Breast epithelium (tissue), 4 donors: Measurements from ENCODE around the gene NEK1. TPM values are rescaled to one million over a fixed set of nuclear protein-coding genes. Genes with fewer than 3 reads are reported as not detected.
A peak's percentile ranks its signal among the peaks of the same experiment; 100 is the strongest.

Experiments
- DNase-seq, 2 donors: peaks; one replicate each; pipeline ENCODE4 v3.0.0-alpha.2; 2019; ENCODE audit warnings: low spot score in 2 of 2
- H3K27ac ChIP-seq, 2 donors: fragments of 200-600 bp; sonication (generic) in 1 of 2; one replicate each; pipeline ENCODE4 v1.5.1; 2016 to 2019; ENCODE audit warnings: mild to moderate bottlenecking in 1 of 2
- H3K27me3 ChIP-seq, 2 donors: fragments of 200-600 bp; sonication (generic) in 1 of 2; one replicate each; pipeline versions ENCODE4 v1.5.1 to v1.6.0; 2017 to 2019; ENCODE audit warnings: control low read depth in 1 of 2, mild to moderate bottlenecking in 1 of 2
- H3K36me3 ChIP-seq: fragments of 200-600 bp; one replicate; pipeline ENCODE4 v1.5.1; 2019
- H3K4me1 ChIP-seq, 2 donors: fragments of 200-600 bp; sonication (generic); one replicate each; pipeline ENCODE4 v1.5.1; 2016 to 2019; ENCODE audit warnings: control low read depth in 1 of 2
- H3K4me3 ChIP-seq, 3 donors: fragments of 200-600 bp; sonication (generic); 1 replicate in 2 of 3; 2 replicates in 1 of 3; pipeline ENCODE4 v1.5.1; 2016 to 2019; ENCODE audit warnings: mild to moderate bottlenecking in 3 of 3, moderate library complexity in 2 of 3
- H3K9me3 ChIP-seq, 2 donors: fragments of 200-600 bp; sonication (generic) in 1 of 2; one replicate each; pipeline ENCODE4 v1.5.1; 2016 to 2019; ENCODE audit warnings: control low read depth in 1 of 2
- CTCF ChIP-seq, 3 donors: fragments of 450-650 bp; IDR thresholded peaks; one replicate each; pipeline ENCODE4 v1.5.1; 2016 to 2017; ENCODE audit warnings: antibody characterized with exemption in 3 of 3, mild to moderate bottlenecking in 3 of 3, moderate library complexity in 3 of 3
- POLR2A ChIP-seq: fragments of 450-650 bp; IDR thresholded peaks from one replicate; pipeline ENCODE4 v1.6.1; 2016; ENCODE audit warnings: antibody characterized with exemption, mild to moderate bottlenecking, moderate library complexity
- POLR2AphosphoS5 ChIP-seq, 3 donors: sonication (generic); formaldehyde crosslinking; IDR thresholded peaks; one replicate each; pipeline ENCODE4 v1.6.1; 2017; ENCODE audit warnings: antibody characterized with exemption in 3 of 3
- intact Hi-C: fragments of 100-400 bp; cut with DNase I; formaldehyde crosslinking; loops from one replicate; pipeline ENCODE4 v1.15.1; 2023; ENCODE audit warnings: low total_unique reads
- total RNA-seq, 3 donors: library from RNA; depleted of rRNA; stranded (reverse); fragments of >200 nt; gene quantifications; one replicate each; pipeline ENCODE4 v1.1.0, GENCODE V29; 2016

Gene NEK1
- total RNA-seq, 3 donors from 2014 or later: 14.4 to 18.1 (median 14.7) TPM

DNA sequence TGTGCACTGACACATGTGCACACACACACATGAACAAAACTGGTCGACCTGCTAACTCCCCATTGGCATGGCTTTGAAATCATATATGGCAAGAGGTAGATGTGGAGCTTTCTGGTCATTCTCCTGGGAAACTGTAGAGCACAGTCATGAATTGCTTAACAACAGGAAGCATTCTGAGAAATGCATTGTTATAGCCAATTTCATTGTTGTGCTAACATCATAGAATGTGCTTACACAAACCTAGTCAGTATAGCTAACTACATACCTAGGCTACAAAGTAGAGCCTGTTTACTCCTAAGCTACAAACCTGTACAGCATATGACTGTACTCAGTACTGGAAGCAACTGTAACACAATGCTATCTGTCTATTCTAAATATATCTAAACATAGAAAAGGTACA is 207.4 kb downstream of the NEK1 start:
- intact Hi-C loops: no loop called here
- Histone ChIP-seq H3K27ac (no peak overlapping the region), H3K9me3 (no peaks in the 10 kb centered on the region), H3K36me3 (no peaks in the 10 kb centered on the region), H3K4me1 (no peaks in the 10 kb centered on the region), H3K4me3 (no peak overlapping the region), H3K27me3 (no peaks in the 10 kb centered on the region)
- TF ChIP-seq CTCF (IDR thresholded peaks at IDR 0.05) (no peak), POLR2A (no peak), POLR2AphosphoS5 (IDR thresholded peaks at IDR 0.05) (no peak)
- no peak for DNase-seq

DNA sequence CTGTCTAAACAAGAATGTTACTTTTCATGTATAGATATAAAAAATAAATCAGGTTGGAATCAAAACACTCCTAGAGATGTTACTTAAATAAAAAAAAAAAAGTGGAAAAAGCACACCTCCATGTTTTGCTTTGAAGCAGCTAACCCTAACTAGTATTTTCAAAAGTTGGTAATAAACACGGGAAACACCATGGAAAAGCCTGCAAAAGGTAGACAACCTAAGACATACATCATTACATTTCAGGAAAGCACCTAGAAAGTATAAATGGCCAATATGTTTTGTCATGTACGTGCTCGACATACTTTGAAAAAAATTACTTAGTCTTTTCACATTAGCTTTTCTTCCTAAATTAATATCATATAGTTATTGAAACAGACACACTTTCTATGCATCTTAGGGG is 211.6 kb downstream of the NEK1 start:
- Histone ChIP-seq H3K9me3 (no peaks in the 10 kb centered on the region), H3K27me3 (no peaks in the 10 kb centered on the region), H3K27ac (no peak overlapping the region), H3K36me3 (no peaks in the 10 kb centered on the region), H3K4me1 (no peaks in the 10 kb centered on the region), H3K4me3 (no peak overlapping the region)
- intact Hi-C loops: no loop called here
- TF ChIP-seq POLR2AphosphoS5 (IDR thresholded peaks at IDR 0.05) (no peak), CTCF (IDR thresholded peaks at IDR 0.05) (no peak), POLR2A (no peak)
- DNase-seq: no peak

DNA sequence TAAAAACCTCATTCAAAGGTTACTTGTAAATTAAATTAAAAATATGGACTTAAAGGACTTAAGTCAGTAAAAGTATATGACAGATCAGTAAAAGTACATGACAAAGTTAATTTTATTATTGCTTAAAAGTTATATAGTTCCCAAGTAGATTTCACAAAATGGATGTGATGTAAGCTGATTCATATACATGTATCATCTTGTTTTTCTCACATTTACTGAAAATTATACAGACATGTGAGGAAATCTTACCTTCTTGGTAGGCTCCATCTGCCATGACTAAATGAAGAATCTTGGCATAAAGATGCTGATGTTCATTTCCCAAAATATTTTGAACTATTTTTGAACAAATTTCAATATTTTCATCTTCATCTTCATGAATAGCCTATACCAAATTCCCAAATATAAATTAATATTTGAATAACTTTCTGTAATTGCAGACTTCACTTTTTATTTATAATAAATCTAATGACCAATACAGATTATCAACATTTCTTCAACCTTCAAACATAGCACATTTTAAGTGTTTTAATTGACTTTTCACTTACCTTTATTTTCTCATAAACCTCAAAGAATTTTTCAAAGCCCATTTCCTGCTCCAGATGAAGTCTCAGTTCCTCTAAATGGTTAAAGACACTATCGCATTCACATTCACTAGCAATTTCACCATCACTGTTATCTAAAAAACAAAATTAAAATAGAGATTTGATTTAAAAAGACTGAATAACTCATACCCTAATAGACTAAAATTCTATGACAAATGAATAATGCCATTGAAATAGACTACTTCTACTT is 212.2 kb downstream of the NEK1 start:
- H3K36me3 ChIP-seq: no peaks in the 10 kb centered on the region
- intact Hi-C loops: no loop called here
- no peak for DNase-seq
- no peaks in the 10 kb centered on the region for H3K4me1 ChIP-seq
- no peak overlapping the region for H3K4me3 ChIP-seq
- no peak for TF ChIP-seq POLR2AphosphoS5 (IDR thresholded peaks at IDR 0.05)
- TF ChIP-seq POLR2A: no peak
- no peak for TF ChIP-seq CTCF (IDR thresholded peaks at IDR 0.05)
- H3K9me3 ChIP-seq: no peaks in the 10 kb centered on the region
- H3K27me3 ChIP-seq: no peaks in the 10 kb centered on the region
- H3K27ac ChIP-seq: no peak overlapping the region

DNA sequence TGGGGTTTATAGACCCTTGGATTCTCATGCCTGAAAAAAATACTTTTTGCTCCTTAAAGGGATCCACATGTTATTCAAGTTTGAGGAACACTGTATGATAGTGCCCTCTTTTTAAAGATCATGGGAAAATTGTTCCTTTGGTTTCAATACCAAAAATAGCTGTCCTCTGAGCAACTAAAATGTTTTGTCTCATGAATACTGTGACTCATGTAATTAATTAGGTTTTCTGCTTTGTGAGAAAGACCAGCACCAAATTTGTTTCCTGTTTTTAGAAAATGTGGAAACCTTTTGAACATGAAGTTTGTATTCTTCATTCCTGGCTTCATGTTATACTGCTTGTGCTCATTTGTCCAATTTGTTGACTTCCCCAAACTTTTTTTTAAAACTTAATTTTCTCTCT is 214.1 kb downstream of the NEK1 start:
- H3K4me3 ChIP-seq: no peak overlapping the region
- TF ChIP-seq CTCF (IDR thresholded peaks at IDR 0.05) (no peak), POLR2AphosphoS5 (IDR thresholded peaks at IDR 0.05) (no peak), POLR2A (no peak)

DNA sequence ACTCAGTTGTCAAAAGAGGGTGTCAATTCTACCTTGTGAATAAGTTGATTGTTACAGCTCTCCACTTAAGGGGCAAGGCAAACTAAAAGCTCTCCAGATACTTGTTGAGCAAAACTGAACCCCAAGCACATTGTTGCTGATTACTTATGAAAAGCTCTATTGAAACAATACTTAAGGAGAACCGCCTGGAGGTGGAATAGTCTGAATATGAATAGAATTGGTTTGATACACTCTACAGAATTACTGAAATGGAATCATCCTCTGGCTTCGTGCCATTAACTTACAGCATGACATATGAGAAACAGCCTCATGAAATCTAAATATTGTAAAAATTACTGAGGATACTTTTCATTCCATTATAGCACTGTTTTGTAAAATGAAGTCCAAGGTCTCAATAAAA is 214.6 kb downstream of the NEK1 start:
- DNase-seq: no peak
- Histone ChIP-seq H3K27me3 (no peaks in the 10 kb centered on the region), H3K36me3 (no peaks in the 10 kb centered on the region), H3K9me3 (no peaks in the 10 kb centered on the region), H3K4me3 (no peak overlapping the region), H3K4me1 (no peaks in the 10 kb centered on the region), H3K27ac (peak overlapping the region; percentile 5 to 38)
- TF ChIP-seq CTCF (IDR thresholded peaks at IDR 0.05): no peak
- TF ChIP-seq POLR2AphosphoS5 (IDR thresholded peaks at IDR 0.05): no peak
- no peak for TF ChIP-seq POLR2A
- intact Hi-C loops: no loop called here

More for the DNA sequence above, 214.1 kb downstream of the NEK1 start:
- Histone ChIP-seq H3K27ac (no peak overlapping the region), H3K36me3 (no peaks in the 10 kb centered on the region), H3K9me3 (no peaks in the 10 kb centered on the region), H3K4me1 (no peaks in the 10 kb centered on the region), H3K27me3 (no peaks in the 10 kb centered on the region)
- no peak for DNase-seq
- intact Hi-C loops: no loop called here
